ENCODE data around the gene CACNA1E. TPM values are rescaled to one million over a fixed set of nuclear protein-coding genes. Genes with fewer than 3 reads are reported as not detected.
"Not testable (repeated sequence)": the region's sequence is repeated elsewhere in the genome, so short reads cannot be mapped to it uniquely, and the experiment has no call there.

The CACNA1E gene
- polyA plus RNA-seq, 6 donors from 2014 or later, result not detected

DNA sequence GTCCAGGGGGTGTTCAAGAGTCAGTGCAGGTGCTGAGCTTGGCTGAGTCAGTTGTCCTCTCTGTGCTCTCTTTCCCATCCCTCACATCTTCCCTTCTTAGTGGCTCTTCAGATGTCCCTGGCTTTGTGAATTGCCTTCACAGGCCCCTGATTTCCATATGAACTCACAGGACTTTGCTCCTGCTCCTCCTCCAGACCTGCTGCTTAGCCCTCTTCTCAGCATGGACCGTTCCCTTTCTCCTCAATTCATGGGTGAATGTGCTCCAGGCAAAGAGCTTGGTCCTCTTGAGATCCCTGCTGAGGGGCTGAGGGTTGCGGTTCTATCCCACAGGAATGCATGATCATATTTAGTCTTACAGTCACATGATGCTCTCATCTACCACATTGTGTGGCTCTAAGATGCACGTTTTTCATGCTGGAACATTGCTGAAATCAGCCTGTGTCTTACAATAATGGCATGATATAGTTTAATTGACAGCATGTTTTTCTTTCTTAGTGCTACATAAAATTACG, 30.5 kb downstream of the CACNA1E start:
- Mint-ChIP-seq H3K36me3 (no peaks in the 10 kb centered on the region), H3K27me3 (peaks cover 20 to 30% (median 29%) of the 10 kb centered on the region in 3 donors), H3K4me1 (peaks cover 2 to 7% (median 2%) of the 10 kb centered on the region in 3 donors), H3K4me3 (no peak overlapping the region), H3K9me3 (no peaks in the 10 kb centered on the region), H3K27ac (peak overlapping the region in 1 of 6 donors; percentile 66)
- ATAC-seq (ENCODE audit: low read depth in 2 of 2) (no peak), DNase-seq (no peak)

DNA sequence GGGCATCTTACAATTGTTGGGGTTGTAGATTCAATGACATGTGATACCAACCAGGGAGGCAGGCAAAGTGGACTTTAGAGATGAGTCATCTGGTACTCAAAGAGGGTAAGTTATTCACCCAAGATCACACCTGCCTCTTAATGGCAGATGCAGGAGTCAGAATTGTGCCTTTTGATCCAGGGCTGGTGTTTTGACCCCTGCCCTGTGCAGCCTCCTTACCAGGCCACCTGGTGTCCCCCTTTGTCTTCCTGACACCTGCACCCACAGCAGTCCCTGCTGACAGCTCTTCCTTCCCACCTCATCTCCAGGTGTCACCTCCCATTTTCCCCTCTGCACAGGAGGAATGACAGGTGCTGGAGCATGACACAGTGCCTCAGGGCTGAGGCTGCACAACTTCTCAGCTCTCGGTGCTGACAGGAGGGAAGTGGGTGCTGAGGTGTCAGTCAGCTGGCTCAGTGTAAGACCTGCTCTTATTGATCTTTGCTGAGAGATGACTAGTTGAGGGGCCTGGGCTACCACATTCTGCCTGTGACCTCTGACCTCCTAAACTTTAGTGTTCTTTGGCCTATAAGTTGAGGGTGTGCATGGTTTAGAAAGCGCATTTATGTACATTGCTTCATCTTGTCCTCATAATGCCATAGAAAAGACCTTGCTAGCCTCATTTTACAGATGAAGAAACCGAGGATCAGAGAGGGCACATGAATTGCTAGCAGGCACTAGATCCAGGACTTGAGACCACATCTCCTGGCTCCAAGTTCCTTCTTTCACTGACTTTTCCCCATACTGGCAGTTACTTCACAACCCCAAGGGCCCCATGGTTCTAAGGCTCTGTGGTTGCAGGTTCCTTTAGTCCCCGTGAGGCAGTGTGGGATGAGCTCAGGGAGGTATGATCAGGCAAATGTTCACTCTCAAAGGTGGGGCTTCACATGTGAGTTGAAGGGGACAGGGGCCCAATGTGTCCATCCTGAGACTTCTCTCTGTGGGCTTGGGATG, 31.3 kb downstream of the CACNA1E start:
- Mint-ChIP-seq H3K9me3 (no peaks in the 10 kb centered on the region), H3K27me3 (peaks cover 20 to 32% (median 29%) of the 10 kb centered on the region in 3 donors), H3K4me1 (peaks cover 0 to 1% (median 0%) of the 10 kb centered on the region in 3 donors), H3K4me3 (no peak overlapping the region), H3K27ac (peak overlapping the region in 1 of 6 donors; percentile 35), H3K36me3 (no peaks in the 10 kb centered on the region)
- DNase-seq (no peak), ATAC-seq (ENCODE audit: low read depth in 2 of 2) (no peak)

DNA sequence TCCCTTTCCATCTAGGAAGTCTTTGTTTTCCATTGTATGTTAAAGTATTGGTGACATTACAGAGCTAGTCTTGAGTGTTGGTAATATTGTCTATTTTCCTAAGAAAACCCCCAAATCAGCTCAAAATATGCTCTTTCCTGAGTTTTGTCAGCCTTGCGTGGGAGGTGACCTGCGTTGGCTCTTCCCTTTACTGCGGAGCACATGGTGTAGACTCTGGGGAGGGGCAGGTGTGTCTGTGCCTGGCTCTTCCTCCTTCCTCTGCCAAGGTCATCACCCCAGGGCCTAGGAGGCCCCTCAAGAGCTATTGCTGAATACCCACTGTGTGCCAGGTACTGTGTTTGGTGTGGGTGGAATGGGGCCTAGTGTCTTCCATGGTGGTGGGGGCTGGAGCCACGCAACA, 33.4 kb downstream of the CACNA1E start:
- Mint-ChIP-seq H3K36me3 (no peaks in the 10 kb centered on the region), H3K4me3 (no peak overlapping the region), H3K27me3 (peaks cover 15 to 39% (median 23%) of the 10 kb centered on the region in 3 donors), H3K9me3 (no peaks in the 10 kb centered on the region), H3K4me1 (no peaks in the 10 kb centered on the region), H3K27ac (no peak overlapping the region)
- ATAC-seq (ENCODE audit: low read depth in 2 of 2) (no peak), DNase-seq (no peak)

DNA sequence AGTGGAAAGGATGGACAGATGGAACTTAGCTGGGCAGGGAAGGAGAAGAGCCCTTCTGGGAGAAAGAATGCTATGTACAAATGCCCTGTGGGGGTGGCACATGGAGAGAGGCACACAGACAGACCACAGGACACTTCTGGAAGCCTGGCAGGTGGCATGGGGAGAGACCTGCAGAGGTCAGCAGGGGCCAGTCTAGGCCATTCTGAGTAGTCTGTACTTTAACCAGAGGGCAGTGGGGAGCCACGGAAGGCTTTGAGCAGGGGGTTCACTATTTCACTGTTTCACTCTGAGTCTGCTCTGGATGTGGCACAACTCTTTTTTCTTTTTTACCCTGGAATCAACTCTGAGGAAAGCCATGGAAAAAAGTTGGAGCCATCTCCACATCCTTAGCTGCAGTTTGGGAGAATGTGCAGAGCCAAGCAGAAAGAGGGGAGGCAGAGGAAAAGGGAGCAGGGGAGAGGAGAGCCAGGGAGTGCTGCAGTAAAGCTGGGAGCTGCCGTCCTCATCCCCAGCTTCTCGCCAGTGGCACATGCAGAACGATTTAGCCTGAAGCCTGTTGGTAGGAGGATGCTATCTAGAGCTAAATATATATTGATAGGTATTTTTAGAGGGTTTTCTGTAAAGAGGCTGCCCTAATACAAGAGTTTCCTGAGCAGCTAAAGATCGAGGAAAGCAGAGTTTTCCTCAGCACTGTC, 34.0 kb downstream of the CACNA1E start:
- no peak overlapping the region for H3K4me3 Mint-ChIP-seq
- H3K9me3 Mint-ChIP-seq, result no peaks in the 10 kb centered on the region
- no peaks in the 10 kb centered on the region for H3K36me3 Mint-ChIP-seq
- H3K27ac Mint-ChIP-seq, result no peak overlapping the region
- DNase-seq, result no peak
- ATAC-seq (ENCODE audit: low read depth in 2 of 2), result no peak
- peaks cover 15 to 35% (median 21%) of the 10 kb centered on the region in 3 donors for H3K27me3 Mint-ChIP-seq
- no peaks in the 10 kb centered on the region for H3K4me1 Mint-ChIP-seq

DNA sequence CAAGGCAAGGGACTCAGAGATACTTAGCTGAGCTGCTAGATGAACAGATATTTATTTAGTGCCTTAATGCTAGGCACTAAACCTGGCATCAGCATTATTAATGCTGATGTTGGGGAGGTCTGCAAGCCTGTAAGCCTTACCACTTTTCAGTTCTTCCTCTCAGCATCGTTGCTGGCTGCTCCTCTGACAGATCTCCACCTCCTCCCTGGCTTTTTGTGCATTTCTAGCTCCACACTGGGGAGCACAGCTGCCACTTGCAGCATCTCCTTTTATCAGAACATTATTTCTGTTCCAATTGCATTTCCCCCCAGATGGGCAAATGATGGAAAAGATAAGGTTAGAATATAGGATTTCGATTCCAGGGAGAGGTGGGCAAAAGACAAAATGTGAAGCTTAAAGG, 34.8 kb downstream of the CACNA1E start:
- Mint-ChIP-seq H3K4me3 (no peak overlapping the region), H3K9me3 (no peaks in the 10 kb centered on the region), H3K27me3 (peaks cover 15 to 37% (median 18%) of the 10 kb centered on the region in 3 donors), H3K27ac (no peak overlapping the region), H3K4me1 (no peaks in the 10 kb centered on the region), H3K36me3 (no peaks in the 10 kb centered on the region)
- ATAC-seq (ENCODE audit: low read depth in 2 of 2) (no peak), DNase-seq (no peak)

DNA sequence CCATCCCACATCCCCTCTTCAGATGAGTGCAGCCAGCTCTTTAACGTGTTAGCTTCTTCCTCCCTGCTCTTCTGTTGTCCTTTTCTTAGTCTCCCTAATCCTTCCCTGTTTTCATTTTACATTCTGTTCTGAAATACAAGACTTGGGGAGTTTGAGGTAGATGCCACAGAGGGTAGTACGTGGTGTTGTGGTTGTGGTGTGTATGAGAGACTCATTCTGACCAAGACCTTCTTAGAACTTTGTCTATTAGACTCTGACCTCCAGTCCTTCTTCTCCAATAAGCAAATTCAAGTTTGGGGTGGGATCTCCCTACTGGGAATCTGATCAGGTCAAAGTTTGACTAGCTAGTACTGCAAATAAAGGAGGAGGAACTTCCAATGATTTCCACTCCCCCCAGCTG, 39.5 kb downstream of the CACNA1E start:
- peaks cover 2 to 11% (median 4%) of the 10 kb centered on the region in 7 donors for H3K9me3 Mint-ChIP-seq
- DNase-seq (no peak), ATAC-seq (ENCODE audit: low read depth in 2 of 2) (no peak)
- peaks cover 0 to under 1% of the 10 kb centered on the region in 2 donors for H3K36me3 Mint-ChIP-seq
- peaks cover 7 to 21% (median 11%) of the 10 kb centered on the region in 3 donors for H3K27me3 Mint-ChIP-seq
- no peaks in the 10 kb centered on the region for H3K4me1 Mint-ChIP-seq
- peak overlapping the region in 1 of 8 donors; percentile 1 for H3K4me3 Mint-ChIP-seq
- H3K27ac Mint-ChIP-seq, result no peak overlapping the region

DNA sequence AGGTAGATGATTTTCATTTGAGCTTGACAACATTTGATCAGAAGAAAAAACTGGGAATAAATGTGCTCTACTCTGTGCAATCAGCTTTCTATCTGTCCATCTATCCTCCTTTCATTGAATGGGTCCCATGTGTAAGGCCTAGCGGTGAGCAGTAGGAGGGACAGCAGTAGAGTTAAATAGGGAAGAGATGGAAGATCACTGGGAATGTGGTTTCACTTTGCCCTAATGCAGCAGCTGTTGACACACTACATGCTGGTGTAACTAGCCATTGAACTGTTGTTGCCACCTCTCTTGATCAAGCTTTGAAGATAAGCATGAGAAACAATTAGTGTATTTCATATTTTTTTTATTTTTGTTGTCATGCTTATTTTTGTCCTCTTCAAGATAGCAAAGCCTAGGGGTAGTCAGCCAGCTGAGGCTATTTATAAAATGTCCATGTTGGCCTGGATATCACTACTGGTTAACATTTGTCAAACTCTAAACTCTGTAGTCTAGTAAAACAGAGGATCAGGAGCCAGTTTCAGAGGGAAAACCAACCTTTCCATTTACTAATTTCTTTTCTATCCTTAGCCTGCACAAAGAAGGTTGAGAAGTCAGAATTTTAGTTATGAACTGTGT, 41.9 kb downstream of the CACNA1E start:
- Mint-ChIP-seq H3K4me3 (no peak overlapping the region), H3K27me3 (peaks cover 0 to 16% (median 11%) of the 10 kb centered on the region in 3 donors), H3K9me3 (peaks cover 10 to 27% (median 16%) of the 10 kb centered on the region in 7 donors), H3K36me3 (peaks cover 0 to 10% of the 10 kb centered on the region in 2 donors), H3K4me1 (no peaks in the 10 kb centered on the region), H3K27ac (no peak overlapping the region)
- DNase-seq (no peak), ATAC-seq (ENCODE audit: low read depth in 2 of 2) (no peak)

DNA sequence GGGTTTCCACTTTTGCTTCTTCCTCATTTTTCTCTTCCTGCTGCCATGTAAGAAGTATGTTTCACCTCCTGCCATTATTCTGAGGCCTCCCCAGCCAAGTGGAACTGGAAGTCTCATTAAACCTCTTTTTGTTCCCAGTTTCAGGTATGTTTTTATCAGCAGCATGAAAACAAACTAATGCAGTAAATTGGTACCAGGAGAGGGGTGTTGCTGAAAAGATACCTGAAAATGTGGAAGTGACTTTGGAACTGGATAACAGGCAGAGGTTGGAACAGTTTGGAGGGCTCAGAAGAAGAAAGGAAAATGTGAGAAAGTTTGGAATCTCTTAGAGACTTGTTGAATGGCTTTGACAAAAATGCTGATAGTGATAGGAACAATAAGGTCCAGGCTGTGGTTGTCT, 44.9 kb downstream of the CACNA1E start:
- not testable (repeated sequence) for H3K4me3 Mint-ChIP-seq
- H3K36me3 Mint-ChIP-seq, result peaks cover 0 to 10% of the 10 kb centered on the region in 2 donors

DNA sequence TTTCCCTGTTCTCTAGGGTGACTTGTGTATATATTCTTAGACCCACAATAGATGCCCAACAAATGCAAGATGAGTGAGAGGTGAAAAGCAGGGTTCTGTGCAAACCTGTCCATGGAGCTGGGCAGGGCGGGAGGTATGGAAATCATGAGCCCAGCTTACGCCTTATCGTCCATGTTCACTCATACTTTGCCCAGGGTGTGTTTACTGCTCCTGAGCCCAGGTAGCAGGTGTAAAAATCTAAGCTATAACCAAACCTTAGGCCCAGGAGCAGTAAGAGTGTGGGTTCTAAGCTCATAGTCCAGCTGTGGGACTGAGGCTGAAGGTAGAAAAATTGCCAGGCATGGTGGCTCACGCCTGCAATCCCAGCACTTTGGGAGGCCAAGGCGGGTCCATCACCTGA, 48.1 kb downstream of the CACNA1E start:
- no peak for DNase-seq
- Mint-ChIP-seq H3K4me3 (no peak overlapping the region), H3K9me3 (peaks cover 10 to 31% (median 16%) of the 10 kb centered on the region in 7 donors), H3K27ac (no peak overlapping the region), H3K27me3 (peaks cover 7 to 15% (median 7%) of the 10 kb centered on the region in 3 donors), H3K36me3 (peaks cover 0 to 10% of the 10 kb centered on the region in 2 donors), H3K4me1 (no peaks in the 10 kb centered on the region)
- no peak for ATAC-seq (ENCODE audit: low read depth in 2 of 2)

More for the DNA sequence above, 44.9 kb downstream of the CACNA1E start:
- not testable (repeated sequence) for H3K4me1 Mint-ChIP-seq; H3K27ac Mint-ChIP-seq; DNase-seq; ATAC-seq (ENCODE audit: low read depth in 2 of 2)
- Mint-ChIP-seq H3K9me3 (peaks cover 10 to 31% (median 16%) of the 10 kb centered on the region in 7 donors), H3K27me3 (peaks cover 4 to 11% (median 7%) of the 10 kb centered on the region in 3 donors)

DNA sequence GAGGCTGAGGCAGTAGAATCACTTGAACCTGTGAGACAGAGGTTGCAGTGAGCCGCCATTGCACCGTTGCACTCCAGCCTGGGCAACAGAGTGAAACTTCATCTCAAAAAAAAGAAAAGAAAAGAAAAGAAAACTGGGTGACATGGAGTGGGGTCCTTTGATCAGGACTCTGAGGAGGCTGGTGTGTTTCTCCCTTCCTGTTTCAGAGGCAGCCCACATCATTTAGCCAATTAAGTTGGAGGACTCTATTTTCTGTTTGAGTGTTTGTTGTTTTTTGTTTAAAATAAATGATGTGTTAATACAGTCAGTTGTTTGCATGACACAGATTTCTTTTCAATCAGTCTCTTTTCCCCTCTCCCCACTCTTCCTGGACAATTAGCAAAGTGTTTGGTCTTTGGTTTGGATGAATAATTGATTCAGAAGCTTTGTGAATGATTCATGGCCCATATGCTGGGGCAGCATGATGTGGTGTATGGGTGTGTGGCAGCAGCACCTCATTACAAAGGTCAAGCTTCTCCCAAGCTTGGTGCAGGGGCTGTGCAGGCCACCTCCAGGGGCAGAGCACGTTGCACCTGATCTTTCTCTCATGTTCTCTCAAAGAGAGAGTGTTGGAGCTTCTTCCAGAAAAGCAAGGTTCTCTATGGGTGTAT, 48.8 kb downstream of the CACNA1E start:
- Mint-ChIP-seq H3K4me1 (no peaks in the 10 kb centered on the region), H3K27me3 (peaks cover 7 to 17% (median 14%) of the 10 kb centered on the region in 3 donors), H3K27ac (peak overlapping the region in 1 of 6 donors; percentile 2), H3K36me3 (peaks cover 0 to 10% of the 10 kb centered on the region in 2 donors), H3K9me3 (peaks cover 10 to 27% (median 15%) of the 10 kb centered on the region in 7 donors), H3K4me3 (no peak overlapping the region)
- ATAC-seq (ENCODE audit: low read depth in 2 of 2), result no peak
- DNase-seq, result no peak

DNA sequence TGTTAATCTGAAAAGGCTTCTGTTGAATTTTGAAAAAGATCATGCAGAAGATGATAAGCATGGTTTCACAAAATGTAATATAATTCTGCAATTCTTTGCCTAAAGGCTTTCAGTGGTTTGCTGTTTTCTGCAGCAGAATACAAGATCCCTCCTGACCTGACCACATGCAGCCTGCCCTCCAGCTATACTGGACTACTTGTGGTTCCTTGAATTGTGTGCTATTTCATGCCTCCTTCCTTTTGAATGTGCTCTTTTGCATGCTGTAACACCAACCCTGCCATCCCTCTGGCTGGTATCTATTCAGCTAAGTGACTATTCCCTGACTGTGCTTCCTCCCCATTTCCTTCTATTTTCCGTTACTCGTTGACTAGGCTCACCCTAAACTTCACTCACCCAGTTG, 55.5 kb downstream of the CACNA1E start:
- Mint-ChIP-seq H3K27ac (no peak overlapping the region), H3K4me3 (no peak overlapping the region), H3K9me3 (peaks cover 0 to 6% (median 3%) of the 10 kb centered on the region in 7 donors), H3K4me1 (no peaks in the 10 kb centered on the region), H3K36me3 (no peaks in the 10 kb centered on the region), H3K27me3 (peaks cover 24 to 45% (median 32%) of the 10 kb centered on the region in 3 donors)
- ATAC-seq (ENCODE audit: low read depth in 2 of 2) (no peak), DNase-seq (no peak)

DNA sequence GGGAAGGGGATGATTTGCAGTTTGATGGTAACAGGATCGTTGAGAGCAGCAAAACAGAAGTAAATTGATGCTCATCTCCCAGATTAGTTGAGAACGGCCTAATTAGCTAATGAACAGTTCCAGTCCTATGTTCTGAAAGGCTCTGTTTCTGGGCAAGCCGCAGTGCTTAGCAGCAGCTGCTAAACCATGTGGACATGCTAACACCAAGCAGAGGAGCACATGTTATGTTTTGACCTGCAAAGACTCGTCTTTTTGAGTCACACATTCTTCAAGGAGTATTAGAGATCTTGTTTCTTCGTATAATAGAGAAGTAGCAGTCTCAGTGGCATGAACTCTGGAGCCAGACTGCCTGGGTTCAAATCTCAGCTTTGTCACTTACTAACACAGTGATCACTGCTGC, 58.1 kb downstream of the CACNA1E start:
- no peaks in the 10 kb centered on the region for H3K4me1 Mint-ChIP-seq
- no peaks in the 10 kb centered on the region for H3K36me3 Mint-ChIP-seq
- H3K9me3 Mint-ChIP-seq, result peaks cover 0 to 6% (median 3%) of the 10 kb centered on the region in 7 donors
- H3K27ac Mint-ChIP-seq, result no peak overlapping the region
- H3K27me3 Mint-ChIP-seq, result peaks cover 27 to 56% (median 37%) of the 10 kb centered on the region in 3 donors
- no peak overlapping the region for H3K4me3 Mint-ChIP-seq
- ATAC-seq (ENCODE audit: low read depth in 2 of 2) (no peak), DNase-seq (no peak)

Measured in naive B cell (primary cell).